GM18511 (cell line): Measurements from ENCODE around the gene NQO1.

Experiments used
- ATAC-seq: cut with Tn5 transposase; IDR thresholded peaks from one replicate; pipeline ENCODE4 v1.9.1; 2021; ENCODE audit warnings: mild to moderate bottlenecking, moderate library complexity; ENCODE audit not compliant: unreplicated experiment

NQO1 gene

GRCh38 chr16:69707920-69708683, 18.3 kb downstream of the NQO1 start:
- ATAC-seq: no peak

GRCh38 chr16:69706975-69707340, 19.4 kb downstream of the NQO1 start:
- ATAC-seq: no peak

GRCh38 chr16:69706256-69706974, 19.9 kb downstream of the NQO1 start:
- ATAC-seq: no peak

- ATAC-seq: no peak
Measured at GRCh38 chr16:69703638-69704037, 22.7 kb downstream of the NQO1 start.

DNA sequence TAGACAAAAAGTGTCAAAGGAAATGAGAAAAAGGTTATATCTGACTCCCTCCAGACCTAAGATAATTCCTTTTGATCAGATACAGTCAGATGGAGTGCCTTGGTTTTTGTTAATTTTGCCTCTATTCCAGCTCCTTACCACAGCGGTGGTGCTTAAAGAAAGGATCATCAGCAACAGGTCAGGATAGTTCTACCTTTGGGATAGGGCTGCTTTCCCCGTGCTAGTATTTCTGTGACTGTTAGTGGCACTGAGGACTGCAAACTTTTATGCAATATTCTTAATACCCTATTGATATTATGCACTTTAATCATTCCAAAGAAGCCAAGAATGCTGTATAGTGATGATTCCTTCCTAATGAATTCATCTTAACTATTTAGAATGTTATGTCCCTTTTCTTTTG, 24.5 kb downstream of the NQO1 start:
- ATAC-seq: no peak

DNA sequence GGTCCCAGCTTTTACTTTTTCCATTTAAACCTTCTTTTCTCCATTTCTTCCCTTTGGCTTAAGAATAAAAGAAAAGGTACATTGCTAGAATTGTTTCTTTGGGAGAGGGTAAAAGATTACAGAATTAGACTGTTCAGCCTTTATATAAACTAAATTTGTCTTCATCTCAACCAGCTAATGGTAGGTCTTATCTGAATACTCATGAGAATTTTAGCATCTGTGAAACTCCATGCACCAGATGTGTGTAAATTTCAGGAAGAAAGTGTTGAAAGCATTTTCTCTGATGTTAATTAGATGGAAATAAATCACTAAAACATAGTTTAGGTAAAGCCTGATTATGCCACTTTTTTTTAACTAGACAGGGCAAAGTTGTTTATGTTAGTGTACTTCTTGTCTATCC, 24.9 kb downstream of the NQO1 start:
- no peak for ATAC-seq

GRCh38 chr16:69699915-69700314, 26.4 kb downstream of the NQO1 start:
- ATAC-seq: no peak

DNA sequence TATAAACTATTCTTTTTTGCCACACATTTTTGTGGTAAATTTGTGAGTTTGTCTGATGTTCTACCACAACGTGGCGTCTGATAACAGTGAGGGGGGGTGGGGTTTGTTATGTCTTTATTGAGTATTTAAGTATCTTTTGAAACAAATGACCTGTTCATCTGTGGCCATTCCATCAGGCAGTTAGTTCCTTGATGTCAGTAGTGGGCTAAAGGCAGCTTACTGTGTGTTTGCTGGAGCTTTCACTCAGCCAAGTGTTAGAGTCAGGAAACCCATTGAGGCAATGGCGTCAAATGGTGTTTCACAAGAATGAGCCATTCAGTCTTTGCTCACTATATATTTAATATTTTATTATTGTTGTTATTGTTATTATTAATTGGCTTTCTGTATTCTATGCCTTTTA, 28.0 kb downstream of the NQO1 start:
- no peak for ATAC-seq

DNA sequence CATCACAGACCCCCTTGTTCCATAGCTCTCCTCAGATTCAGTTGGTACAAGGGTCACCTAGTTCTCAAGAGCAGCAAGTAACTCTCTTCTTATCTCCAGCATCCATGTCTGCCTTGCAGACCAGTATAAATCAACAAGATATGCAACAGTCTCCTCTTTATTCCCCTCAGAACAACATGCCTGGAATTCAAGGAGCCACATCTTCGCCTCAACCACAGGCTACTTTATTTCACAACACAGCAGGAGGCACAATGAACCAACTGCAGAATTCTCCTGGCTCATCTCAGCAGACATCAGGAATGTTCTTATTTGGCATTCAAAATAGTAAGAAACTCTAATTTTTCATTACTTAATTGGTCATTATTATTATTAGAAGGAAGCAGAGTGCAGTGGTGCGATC, 32.4 kb downstream of the NQO1 start:
- ATAC-seq: no peak

DNA sequence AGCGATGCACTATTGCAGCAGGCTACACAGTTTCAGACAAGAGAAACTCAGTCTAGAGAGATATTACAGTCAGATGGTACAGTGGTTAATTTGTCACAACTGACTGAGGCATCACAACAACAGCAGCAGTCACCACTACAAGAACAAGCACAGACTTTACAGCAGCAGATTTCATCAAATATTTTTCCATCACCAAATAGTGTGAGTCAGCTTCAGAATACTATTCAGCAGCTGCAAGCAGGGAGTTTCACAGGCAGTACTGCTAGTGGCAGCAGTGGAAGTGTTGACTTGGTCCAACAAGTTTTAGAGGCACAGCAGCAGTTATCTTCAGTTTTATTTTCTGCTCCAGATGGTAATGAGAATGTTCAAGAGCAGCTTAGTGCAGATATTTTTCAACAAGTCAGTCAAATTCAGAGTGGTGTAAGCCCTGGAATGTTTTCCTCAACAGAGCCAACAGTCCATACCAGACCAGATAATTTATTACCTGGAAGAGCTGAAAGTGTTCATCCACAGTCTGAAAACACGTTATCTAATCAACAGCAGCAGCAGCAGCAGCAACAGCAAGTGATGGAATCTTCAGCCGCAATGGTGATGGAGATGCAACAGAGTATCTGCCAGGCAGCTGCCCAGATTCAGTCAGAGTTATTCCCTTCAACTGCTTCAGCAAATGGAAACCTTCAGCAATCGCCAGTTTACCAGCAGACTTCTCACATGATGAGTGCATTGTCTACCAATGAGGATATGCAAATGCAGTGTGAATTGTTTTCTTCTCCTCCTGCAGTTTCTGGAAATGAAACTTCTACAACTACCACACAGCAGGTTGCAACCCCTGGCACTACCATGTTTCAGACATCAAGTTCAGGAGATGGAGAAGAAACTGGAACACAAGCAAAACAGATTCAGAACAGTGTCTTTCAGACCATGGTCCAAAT, 34.1 kb downstream of the NQO1 start:
- ATAC-seq: no peak

GRCh38 chr16:69688589-69688988, 37.8 kb downstream of the NQO1 start:
- no peak for ATAC-seq

- ATAC-seq: no peak
Measured at GRCh38 chr16:69680358-69680757, 46.0 kb downstream of the NQO1 start.

GRCh38 chr16:69672998-69673713, 53.2 kb downstream of the NQO1 start:
- ATAC-seq: no peak

DNA sequence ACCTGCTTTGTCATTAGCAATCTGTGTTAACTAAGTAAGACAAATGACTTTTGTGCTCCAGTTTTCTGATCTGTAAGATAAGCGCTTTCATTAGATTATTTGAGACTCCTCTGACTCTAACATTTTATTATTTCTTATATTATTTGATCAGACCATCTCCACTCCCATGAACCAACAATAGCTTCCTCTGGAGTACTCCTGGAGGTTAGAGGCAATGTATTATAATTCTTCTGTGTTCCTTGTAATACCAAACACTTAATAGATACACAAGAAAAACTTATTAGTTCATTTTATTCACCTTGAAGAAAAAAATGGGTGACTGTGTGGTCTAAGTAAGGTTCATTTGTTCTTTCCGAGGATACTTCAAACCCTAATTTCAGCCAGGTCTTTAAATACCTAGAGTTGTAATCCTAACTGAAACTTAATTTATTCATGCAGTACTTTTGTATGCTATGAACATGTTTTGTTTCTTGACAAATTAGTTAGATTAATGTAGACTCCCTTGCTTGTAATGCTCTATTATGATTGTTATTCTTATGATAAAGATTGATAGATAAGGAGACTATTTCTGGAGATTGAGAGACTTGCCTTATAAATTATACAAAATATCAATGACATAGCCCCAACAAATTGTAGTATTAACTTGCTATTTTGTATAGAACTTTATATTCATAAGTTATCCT, 53.9 kb downstream of the NQO1 start:
- ATAC-seq: no peak

DNA sequence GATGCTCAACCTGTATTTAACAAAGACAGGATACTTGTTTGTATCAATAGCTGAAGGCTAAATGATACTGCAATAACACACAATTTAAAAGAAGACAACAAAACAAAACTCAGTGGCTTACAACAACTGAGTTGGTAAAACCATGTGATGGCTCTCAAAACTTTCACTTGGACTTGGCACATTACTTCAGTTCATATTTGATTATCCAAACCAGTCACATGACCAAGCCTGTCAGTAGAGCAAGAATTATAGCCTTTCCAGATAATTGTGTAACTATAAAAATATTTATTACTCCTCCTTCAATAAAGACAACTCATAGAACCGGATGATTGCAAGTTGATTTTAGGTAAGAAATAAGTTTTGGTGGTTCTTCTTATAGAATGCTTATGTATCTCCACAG, 56.8 kb downstream of the NQO1 start:
- ATAC-seq: no peak

DNA sequence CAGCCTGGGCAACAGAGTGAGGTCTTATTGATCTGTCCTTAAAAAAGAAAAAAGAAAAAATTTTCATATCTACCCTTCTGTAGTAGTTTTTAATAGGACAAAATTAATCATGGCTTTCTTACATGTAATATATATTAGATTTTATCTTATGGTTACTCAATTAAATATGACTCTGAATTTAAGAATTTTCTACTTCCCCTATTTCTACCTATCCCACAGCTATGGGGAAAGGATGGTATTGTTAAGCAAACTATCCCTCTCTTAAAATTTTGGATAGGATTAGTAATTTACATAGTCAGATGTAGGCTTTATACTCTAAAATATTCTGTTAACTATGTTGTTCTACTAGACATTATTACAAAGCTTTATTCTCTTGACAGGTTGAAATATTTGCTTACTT, 62.5 kb downstream of the NQO1 start:
- no peak for ATAC-seq

GRCh38 chr16:69662901-69663300, 63.5 kb downstream of the NQO1 start:
- ATAC-seq: no peak

DNA sequence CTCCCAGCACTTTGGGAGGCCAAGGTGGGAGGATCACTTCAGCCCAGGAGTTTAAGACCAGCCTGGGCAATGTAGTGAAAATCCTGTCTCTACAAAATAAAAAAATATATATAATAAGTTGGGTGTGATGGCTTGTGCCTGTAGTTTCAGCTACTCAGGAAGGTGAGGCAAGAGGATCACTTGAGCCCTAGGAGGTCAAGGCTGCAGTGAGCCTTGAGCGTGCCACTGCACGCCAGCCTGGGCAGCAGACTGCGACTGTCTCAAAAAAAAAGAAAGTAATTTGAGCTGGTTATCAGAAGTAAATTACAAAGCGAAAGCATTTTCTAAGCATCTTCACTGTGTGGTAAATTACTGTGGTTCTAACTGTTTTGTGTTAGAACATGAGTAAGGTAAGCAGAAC, 66.2 kb downstream of the NQO1 start:
- ATAC-seq: no peak
